ENCODE measurements around the gene GXYLT1.

DNA sequence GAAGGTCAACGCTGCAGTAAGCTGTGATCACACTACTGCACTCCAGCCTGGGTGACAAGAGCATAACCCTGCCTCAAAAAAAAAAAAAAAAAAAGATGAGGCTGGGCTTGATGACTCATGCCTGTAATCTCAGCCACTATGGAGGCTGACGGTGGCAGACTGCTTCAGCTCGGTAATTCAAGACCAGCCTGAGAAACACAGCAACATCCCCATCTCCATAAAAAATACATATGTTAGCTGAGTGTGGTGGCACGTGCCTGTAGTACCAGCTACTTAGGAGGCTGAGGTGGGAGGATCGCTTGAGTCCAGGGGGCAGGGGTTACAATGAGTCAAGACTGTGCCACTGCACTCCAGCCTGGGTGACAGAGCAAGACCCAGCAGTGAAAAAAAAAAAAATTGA is 50.4 kb downstream of the GXYLT1 start:
- no peak for TF ChIP-seq POLR2A (IDR thresholded peaks at IDR 0.05; ENCODE audit: low read depth, low read length)
- no peak for TF ChIP-seq POLR2AphosphoS5 (IDR thresholded peaks at IDR 0.05; ENCODE audit: low read depth, low read length)

All from GM12892 (cell line).